UCSD-AML1 (cell line): ENCODE measurements around the gene ANAPC2.

ENCODE experiments used
- DNase-seq: peaks from one replicate; lab custom pipeline; 2025; ENCODE audit not compliant: unreplicated experiment; lab: John Stamatoyannopoulos, UW

The ANAPC2 gene

DNA sequence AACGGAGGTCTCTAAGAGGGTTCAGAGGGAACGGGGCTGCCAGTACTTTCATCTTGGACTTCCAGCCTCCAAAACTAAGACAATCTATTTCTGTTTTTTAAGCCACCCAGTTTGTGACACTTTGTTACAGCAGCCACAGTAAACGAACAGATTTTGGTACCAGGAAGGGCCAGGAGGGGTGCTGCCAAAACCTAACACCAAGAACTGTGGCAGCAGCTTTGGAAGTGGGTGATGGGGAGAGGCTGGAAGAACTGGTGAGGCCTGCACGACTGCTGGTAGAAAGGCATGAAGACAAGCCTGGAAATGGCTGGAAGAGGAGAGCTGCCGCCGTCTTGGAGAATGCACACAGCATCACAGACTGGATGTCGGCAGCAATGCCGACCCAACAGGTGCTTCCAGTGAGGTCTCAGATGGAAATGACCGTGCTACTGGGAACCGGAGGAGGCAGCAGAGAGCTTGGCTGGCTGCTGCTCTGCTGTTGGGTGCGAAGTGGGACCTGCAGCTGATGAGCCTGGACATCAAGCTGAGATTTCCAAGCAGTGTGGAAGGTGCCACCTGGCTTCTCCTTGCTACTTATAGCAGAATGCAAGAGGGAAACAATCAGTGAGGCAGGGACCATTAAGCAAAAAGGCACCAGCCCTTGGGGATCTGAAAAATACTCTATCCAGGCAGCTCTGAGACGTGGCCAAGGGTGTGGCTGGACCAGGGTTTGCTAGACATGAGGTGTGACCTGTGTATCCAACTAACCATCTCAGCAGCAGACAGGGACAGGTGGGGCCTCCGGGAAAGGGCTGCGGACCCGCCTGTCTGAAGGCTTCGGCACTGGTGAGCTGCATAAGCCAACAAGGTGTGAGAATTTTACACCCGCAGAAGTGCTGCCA lies 11.8 kb downstream of the ANAPC2 start:
- no peak for DNase-seq

DNA sequence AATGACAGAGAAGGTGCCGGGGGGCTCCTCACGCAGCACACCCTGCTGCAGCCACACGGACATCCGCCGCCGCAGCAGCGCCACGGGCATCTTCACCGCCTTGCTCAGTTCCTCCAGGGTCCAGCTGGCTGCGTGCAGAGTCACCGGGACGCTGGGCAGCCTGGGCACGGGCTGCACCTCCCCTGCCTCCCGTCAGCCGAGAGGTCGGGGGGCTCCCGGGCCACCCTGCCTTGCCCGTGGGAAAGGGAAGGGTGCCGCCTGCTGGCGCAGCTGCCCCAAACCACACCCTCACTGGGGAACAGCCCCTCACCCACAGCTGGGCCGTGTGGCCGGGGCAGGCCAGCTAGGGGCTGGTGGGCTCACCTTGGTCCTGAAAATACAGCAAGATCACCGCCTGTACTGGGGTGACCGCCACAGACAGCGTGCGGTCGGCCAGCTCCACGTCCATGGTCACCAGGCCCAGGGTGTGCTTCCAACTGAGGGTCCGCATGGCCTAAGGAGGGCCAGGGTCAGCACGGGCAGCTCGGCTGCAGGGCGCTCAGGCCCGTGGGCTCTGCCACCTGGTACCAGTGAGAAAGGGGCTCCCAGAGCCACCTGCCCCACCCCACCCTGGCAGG lies 12.9 kb downstream of the ANAPC2 start:
- no peak for DNase-seq

DNA sequence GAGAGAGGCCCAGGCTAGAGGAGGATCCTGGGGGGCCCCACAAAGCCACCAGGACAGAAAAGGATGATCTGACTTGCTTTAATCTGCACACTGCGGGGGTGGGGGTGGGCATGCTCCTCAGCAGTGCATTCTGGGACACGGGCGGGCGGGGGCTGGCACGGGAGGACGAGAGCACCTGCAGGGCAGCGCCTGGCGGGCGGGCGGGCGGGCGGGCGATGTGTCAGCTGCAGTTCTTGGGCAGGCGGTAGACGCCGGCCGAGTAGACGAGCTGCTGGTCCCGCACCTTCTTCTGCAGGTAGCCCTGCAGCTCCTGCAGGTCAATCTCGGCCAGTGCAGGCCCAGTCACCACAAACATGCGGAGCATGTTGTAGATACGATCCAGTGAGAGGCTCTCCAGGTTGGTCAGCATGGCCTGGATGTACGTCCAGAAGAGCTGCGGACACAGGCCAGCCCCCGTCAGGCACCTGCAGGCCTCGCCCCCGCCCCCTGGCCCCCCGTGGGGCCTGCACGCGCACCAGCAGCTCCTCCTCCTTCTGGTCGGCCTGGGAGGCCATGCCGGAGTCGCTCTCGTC lies 13.6 kb downstream of the ANAPC2 start:
- DNase-seq: no peak

DNA sequence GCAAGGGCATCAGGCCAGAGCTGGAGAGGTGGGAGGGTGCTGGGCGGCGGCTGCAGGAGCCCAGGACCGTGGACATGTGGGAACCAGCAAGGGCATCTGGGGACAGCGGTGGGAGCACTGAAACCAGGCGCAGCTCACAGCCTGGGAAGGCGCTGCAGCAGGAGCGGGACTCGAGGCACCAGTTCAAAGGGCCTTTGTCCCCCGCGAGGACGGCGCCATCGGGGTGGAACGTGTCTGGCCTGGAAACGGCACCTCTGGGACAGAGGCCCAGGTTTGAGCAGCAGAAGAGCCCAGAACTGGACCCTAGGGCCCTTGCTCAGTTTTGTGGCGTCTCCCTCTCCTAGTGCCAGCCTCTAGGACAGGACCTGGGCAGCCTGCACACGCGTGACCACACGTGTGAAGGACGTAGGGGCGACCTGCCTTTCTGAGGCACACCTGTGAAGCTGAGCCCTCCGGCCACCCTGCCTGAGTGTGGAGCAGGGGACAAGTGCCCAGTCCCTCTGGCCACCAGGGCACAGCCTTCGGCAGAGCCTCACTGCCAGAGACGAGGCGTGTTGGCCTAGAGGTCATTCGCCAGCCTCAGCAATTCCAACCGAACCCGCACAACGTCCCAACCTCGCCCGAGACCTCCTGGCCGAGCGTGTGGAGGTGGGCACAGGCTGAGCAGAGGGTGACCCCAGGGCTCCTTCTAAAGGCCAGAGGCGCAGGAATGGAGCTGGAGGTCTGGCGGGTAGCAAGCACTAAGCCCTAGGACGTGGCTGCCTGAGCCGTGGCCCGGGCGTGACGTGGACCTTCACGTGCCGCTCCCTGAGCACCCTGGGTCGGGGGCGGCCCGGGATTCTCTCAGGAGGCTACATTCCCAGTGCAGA lies 14.3 kb downstream of the ANAPC2 start:
- no peak for DNase-seq

GRCh38 chr9:137172901-137173795 lies 15.2 kb downstream of the ANAPC2 start:
- DNase-seq: no peak

DNA sequence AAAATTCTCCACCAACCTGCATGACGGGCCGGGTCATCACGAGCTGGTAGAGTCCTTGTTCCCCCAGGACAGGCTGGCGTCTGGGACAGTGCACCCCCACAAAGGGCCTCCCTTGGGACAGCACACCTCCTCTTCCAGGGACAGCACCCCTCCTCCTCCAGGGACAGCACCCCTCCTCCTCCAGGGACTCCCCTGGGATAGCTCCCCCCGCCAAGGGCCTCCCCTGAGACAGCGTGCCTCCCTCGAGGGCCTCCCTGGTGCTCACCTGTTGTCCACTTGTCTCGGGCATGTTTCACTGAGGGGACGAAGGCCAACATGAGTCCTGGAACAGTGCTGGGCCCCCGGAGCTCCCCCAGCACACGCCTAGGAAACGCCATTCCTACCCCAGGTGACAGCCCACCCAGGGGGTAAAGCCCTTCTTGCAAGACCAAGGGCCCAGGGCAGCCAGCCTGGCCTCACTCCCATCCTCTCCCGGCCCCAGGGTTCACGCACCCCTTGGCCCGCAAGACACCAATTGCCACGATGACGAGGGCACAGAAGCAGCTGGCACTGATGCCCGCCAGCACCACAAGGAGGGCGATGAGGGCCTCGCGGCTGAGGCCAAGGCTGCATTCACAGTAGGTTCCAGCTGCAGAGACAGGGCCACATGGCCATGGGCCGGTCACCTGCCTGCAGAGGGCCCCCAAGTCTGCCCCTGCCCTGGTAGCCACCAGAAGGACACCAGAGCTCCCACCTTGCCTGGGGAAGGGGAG lies 17.0 kb downstream of the ANAPC2 start:
- no peak for DNase-seq

DNA sequence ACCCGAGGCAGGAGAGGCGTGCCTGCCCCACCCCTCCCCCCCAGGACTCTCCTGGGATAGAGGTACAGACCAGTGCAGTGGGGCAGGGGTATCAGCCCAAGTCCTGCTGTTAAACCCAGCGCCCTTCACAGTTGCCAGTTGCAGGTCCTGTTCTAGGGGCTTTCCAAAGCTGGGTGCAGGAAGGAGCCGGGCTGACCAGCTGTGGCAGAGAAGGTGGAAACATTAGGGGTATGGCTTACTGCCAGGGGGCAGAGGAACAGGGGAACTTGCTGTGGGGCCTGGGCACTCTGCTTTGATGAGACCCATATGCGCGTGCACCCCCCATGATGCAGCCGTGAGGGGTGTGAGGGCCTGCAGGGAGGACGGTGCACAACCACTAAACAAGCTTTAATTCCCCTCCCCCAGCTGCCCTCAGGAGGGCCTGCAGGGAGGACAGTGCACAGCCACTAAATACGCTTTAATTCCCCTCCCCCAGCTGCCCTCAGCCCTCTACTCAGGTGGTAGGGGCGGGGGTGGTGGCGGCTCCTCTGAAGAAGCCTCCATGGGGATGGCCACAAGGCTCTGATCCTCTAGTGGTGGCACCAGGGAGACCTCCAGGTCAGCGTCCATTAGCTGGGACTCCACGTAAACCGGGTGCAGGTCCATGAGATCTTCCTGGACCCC lies 17.7 kb downstream of the ANAPC2 start:
- no peak for DNase-seq

GRCh38 chr9:137169896-137170358 lies 18.4 kb downstream of the ANAPC2 start, which contains the start of gene LRRC26:
Gene LRRC26, minus strand, starts transcription at chr9:137170051. Its CDS starts 108 bp downstream, at chr9:137169943.
- no peak for DNase-seq

DNA sequence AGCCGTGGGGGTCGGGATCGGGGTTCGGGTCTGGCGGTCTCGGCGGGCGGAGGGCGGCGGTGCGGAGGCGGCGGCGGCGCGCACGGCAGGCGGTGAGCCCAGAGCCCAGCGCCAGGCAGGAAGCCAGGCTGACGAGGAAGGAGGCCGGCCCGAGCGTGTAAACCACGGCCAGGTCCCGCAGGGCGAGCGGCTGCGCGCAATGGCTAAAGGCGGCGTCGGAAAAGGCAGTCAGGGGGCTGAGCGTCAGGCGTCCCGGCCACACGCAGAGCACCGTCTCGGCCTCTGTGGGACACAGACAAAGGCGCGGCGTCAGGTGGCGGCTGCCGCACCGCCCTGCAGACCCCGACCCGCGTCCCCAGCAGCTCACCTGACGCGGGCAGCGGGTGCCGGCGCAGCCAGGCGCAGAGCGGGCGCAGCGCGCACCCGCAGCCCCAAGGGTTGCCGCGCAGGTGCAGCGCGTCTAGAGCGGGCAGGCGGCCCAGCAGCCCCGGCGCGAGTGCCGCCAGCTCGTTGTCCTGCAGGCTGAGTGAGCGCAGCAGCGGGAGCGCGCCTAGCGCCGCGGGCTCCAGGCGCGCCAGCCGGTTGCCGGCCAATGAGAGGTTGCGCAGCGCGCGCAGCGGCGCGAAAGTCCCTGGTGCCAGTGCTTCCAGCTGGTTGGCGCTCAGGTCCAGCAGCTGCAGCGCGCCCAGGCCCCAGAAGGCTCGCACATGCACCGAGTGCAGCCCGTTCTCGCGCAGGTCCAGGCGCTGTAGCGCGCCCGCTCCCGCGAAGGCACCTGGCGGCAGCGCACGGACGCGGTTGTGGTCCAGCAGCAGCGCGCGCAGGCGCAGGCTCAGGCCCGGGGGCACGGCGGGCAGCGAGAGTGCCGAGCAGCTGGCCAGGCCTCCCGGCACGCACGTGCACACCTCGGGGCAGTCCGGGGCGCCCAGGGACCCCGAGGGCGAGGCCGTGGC lies 19.2 kb downstream of the ANAPC2 start:
- peak; percentile 21 for DNase-seq

- DNase-seq: no peak
These were observed 19.8 kb downstream of the ANAPC2 start for GRCh38 chr9:137168573-137168903.

DNA sequence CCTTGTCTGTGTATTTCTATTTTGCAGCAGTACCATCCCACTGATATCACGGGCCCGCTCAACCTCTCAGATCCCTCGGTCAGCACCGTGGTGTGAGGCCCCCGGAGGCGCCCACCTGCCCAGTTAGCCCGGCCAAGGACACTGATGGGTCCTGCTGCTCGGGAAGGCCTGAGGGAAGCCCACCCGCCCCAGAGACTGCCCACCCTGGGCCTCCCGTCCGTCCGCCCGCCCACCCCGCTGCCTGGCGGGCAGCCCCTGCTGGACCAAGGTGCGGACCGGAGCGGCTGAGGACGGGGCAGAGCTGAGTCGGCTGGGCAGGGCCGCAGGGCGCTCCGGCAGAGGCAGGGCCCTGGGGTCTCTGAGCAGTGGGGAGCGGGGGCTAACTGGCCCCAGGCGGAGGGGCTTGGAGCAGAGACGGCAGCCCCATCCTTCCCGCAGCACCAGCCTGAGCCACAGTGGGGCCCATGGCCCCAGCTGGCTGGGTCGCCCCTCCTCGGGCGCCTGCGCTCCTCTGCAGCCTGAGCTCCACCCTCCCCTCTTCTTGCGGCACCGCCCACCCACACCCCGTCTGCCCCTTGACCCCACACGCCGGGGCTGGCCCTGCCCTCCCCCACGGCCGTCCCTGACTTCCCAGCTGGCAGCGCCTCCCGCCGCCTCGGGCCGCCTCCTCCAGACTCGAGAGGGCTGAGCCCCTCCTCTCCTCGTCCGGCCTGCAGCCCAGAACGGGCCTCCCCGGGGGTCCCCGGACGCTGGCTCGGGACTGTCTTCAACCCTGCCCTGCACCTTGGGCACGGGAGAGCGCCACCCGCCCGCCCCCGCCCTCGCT lies 20.4 kb downstream of the ANAPC2 start:
- no peak for DNase-seq

DNA sequence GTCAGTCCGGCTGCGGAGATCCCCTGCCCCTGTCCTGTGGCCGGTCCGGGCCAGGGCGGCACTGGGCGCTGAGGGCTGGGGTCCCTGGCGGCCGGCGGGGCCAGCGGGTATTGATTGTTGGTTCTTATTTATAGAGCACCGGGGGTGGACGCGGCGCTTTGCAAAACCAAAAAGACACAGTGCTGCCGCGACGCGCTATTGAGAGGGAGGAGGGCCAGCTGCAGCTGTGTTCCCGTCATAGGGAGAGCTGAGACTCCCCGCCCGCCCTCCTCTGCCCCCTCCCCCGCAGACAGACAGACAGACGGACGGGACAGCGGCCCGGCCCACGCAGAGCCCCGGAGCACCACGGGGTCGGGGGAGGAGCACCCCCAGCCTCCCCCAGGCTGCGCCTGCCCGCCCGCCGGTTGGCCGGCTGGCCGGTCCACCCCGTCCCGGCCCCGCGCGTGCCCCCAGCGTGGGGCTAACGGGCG lies 21.0 kb downstream of the ANAPC2 start:
- DNase-seq: no peak

GRCh38 chr9:137166380-137167229 lies 21.8 kb downstream of the ANAPC2 start:
- DNase-seq: no peak

GRCh38 chr9:137165250-137165836 lies 23.0 kb downstream of the ANAPC2 start:
- no peak for DNase-seq
